ENCODE results near the gene CYTH2.
A peak's percentile ranks its signal among the peaks of the same experiment; 100 is the strongest.

CYTH2 gene

GRCh38 chr19:48466561-48467325 is 2.4 kb upstream of the CYTH2 start:
- H3K27me3 ChIP-seq (replicated peaks; ENCODE audit: control insufficient read depth, insufficient read depth, low read length, poor library complexity, severe bottlenecking), result no peaks in the 10 kb centered on the region
- H3K27ac ChIP-seq (ENCODE audit: insufficient read depth, low read length, poor library complexity, severe bottlenecking), result no peak overlapping the region
- no peak for DNase-seq
- H3K4me1 ChIP-seq (ENCODE audit: control insufficient read depth, insufficient read depth, low read length, poor library complexity, severe bottlenecking), result peaks cover 13% of the 10 kb centered on the region
- no peak overlapping the region for H3K4me3 ChIP-seq (ENCODE audit: insufficient read depth, low read depth, low read length, poor library complexity, severe bottlenecking)
- H3K9me3 ChIP-seq (ENCODE audit: control insufficient read depth, low read length), result no peaks in the 10 kb centered on the region
- peaks cover 17% of the 10 kb centered on the region for H3K36me3 ChIP-seq (ENCODE audit: control insufficient read depth, insufficient read depth, low read length)

DNA sequence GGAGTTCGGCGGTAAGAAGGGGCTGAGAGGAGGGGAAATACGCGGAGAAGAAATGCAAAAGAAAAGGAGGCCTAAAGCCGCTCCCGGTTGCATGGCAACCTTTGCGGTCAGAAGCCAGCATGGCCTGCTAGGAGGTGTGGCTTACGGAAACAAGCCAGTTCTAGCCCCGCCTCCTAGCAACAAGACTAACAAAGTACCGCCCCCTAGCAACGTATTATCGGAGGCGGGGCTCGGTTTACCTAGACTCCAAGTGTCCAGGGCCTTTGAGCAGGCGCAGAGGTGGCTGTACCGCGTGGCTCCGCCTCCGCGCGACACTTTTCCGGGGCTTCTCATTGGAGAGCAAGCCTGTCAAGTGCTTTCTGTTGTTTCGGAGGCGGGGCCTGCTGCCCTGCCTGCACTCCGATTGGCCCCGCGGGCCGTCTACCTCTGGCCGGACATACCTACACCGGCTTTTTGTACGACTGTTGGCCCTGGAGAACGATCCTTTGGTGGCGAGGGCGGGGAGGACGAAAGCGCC is 339 bp upstream of the CYTH2 start:
- Histone ChIP-seq H3K4me3 (ENCODE audit: insufficient read depth, low read depth, low read length, poor library complexity, severe bottlenecking) (peak overlapping the region; percentile 94), H3K27ac (ENCODE audit: insufficient read depth, low read length, poor library complexity, severe bottlenecking) (peak overlapping the region; percentile 86), H3K36me3 (ENCODE audit: control insufficient read depth, insufficient read depth, low read length) (peaks cover 35% of the 10 kb centered on the region), H3K9me3 (ENCODE audit: control insufficient read depth, low read length) (no peaks in the 10 kb centered on the region), H3K27me3 (replicated peaks; ENCODE audit: control insufficient read depth, insufficient read depth, low read length, poor library complexity, severe bottlenecking) (no peaks in the 10 kb centered on the region), H3K4me1 (ENCODE audit: control insufficient read depth, insufficient read depth, low read length, poor library complexity, severe bottlenecking) (peaks cover 13% of the 10 kb centered on the region)
- DNase-seq, result peak; percentile 100

- Histone ChIP-seq H3K36me3 (ENCODE audit: control insufficient read depth, insufficient read depth, low read length) (peaks cover 46% of the 10 kb centered on the region), H3K4me1 (ENCODE audit: control insufficient read depth, insufficient read depth, low read length, poor library complexity, severe bottlenecking) (peaks cover 13% of the 10 kb centered on the region), H3K27ac (ENCODE audit: insufficient read depth, low read length, poor library complexity, severe bottlenecking) (peak overlapping the region; percentile 86), H3K4me3 (ENCODE audit: insufficient read depth, low read depth, low read length, poor library complexity, severe bottlenecking) (peak overlapping the region; percentile 94), H3K27me3 (replicated peaks; ENCODE audit: control insufficient read depth, insufficient read depth, low read length, poor library complexity, severe bottlenecking) (no peaks in the 10 kb centered on the region), H3K9me3 (ENCODE audit: control insufficient read depth, low read length) (no peaks in the 10 kb centered on the region)
- DNase-seq, result no peak
Observed at GRCh38 chr19:48469934-48470680, 938 bp downstream of the CYTH2 start.

DNA sequence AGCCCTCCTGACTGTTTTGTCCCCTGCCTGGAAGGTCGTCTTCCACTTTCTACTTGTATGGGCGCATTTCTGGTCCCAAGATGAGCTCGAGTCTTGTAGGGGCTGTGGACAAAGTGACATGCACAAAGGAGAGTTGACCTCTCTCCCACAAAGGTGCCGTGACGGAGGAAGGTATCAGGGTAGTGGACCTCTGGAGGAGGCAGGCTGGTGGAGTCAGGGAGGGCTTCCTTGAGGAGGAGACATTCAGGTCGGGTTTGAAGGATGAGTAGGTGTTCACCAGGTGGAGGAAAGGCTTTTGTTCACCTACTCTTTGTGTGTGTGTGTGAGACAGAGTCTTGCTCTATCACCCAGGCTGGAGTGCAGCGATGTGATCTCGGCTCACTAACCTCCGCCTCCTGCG is 1.7 kb downstream of the CYTH2 start:
- no peak overlapping the region for H3K27ac ChIP-seq (ENCODE audit: insufficient read depth, low read length, poor library complexity, severe bottlenecking)
- peaks cover 52% of the 10 kb centered on the region for H3K36me3 ChIP-seq (ENCODE audit: control insufficient read depth, insufficient read depth, low read length)
- H3K4me1 ChIP-seq (ENCODE audit: control insufficient read depth, insufficient read depth, low read length, poor library complexity, severe bottlenecking), result peaks cover 13% of the 10 kb centered on the region
- H3K9me3 ChIP-seq (ENCODE audit: control insufficient read depth, low read length), result no peaks in the 10 kb centered on the region
- H3K27me3 ChIP-seq (replicated peaks; ENCODE audit: control insufficient read depth, insufficient read depth, low read length, poor library complexity, severe bottlenecking), result no peaks in the 10 kb centered on the region
- no peak overlapping the region for H3K4me3 ChIP-seq (ENCODE audit: insufficient read depth, low read depth, low read length, poor library complexity, severe bottlenecking)
- DNase-seq, result no peak

- no peak for DNase-seq
- Histone ChIP-seq H3K4me1 (ENCODE audit: control insufficient read depth, insufficient read depth, low read length, poor library complexity, severe bottlenecking) (peaks cover 13% of the 10 kb centered on the region), H3K9me3 (ENCODE audit: control insufficient read depth, low read length) (no peaks in the 10 kb centered on the region), H3K27ac (ENCODE audit: insufficient read depth, low read length, poor library complexity, severe bottlenecking) (no peak overlapping the region), H3K4me3 (ENCODE audit: insufficient read depth, low read depth, low read length, poor library complexity, severe bottlenecking) (no peak overlapping the region), H3K27me3 (replicated peaks; ENCODE audit: control insufficient read depth, insufficient read depth, low read length, poor library complexity, severe bottlenecking) (no peaks in the 10 kb centered on the region), H3K36me3 (ENCODE audit: control insufficient read depth, insufficient read depth, low read length) (peaks cover 59% of the 10 kb centered on the region)
Observed at GRCh38 chr19:48471836-48472235, 2.7 kb downstream of the CYTH2 start.

- no peak for DNase-seq
- Histone ChIP-seq H3K4me1 (ENCODE audit: control insufficient read depth, insufficient read depth, low read length, poor library complexity, severe bottlenecking) (peaks cover 10% of the 10 kb centered on the region), H3K4me3 (ENCODE audit: insufficient read depth, low read depth, low read length, poor library complexity, severe bottlenecking) (no peak overlapping the region), H3K36me3 (ENCODE audit: control insufficient read depth, insufficient read depth, low read length) (peaks cover 59% of the 10 kb centered on the region), H3K27me3 (replicated peaks; ENCODE audit: control insufficient read depth, insufficient read depth, low read length, poor library complexity, severe bottlenecking) (no peaks in the 10 kb centered on the region), H3K9me3 (ENCODE audit: control insufficient read depth, low read length) (no peaks in the 10 kb centered on the region), H3K27ac (ENCODE audit: insufficient read depth, low read length, poor library complexity, severe bottlenecking) (no peak overlapping the region)
Observed at GRCh38 chr19:48473161-48473966, 4.2 kb downstream of the CYTH2 start.

GRCh38 chr19:48474084-48474592 is 5.0 kb downstream of the CYTH2 start:
- Histone ChIP-seq H3K4me3 (ENCODE audit: insufficient read depth, low read depth, low read length, poor library complexity, severe bottlenecking) (no peak overlapping the region), H3K36me3 (ENCODE audit: control insufficient read depth, insufficient read depth, low read length) (peaks cover 59% of the 10 kb centered on the region), H3K27me3 (replicated peaks; ENCODE audit: control insufficient read depth, insufficient read depth, low read length, poor library complexity, severe bottlenecking) (no peaks in the 10 kb centered on the region), H3K4me1 (ENCODE audit: control insufficient read depth, insufficient read depth, low read length, poor library complexity, severe bottlenecking) (peaks cover 8% of the 10 kb centered on the region), H3K27ac (ENCODE audit: insufficient read depth, low read length, poor library complexity, severe bottlenecking) (no peak overlapping the region), H3K9me3 (ENCODE audit: control insufficient read depth, low read length) (no peaks in the 10 kb centered on the region)
- no peak for DNase-seq

- no peaks in the 10 kb centered on the region for H3K27me3 ChIP-seq (replicated peaks; ENCODE audit: control insufficient read depth, insufficient read depth, low read length, poor library complexity, severe bottlenecking)
- H3K4me3 ChIP-seq (ENCODE audit: insufficient read depth, low read depth, low read length, poor library complexity, severe bottlenecking), result no peak overlapping the region
- H3K4me1 ChIP-seq (ENCODE audit: control insufficient read depth, insufficient read depth, low read length, poor library complexity, severe bottlenecking), result peaks cover 5% of the 10 kb centered on the region
- no peak for DNase-seq
- H3K27ac ChIP-seq (ENCODE audit: insufficient read depth, low read length, poor library complexity, severe bottlenecking), result no peak overlapping the region
- peaks cover 54% of the 10 kb centered on the region for H3K36me3 ChIP-seq (ENCODE audit: control insufficient read depth, insufficient read depth, low read length)
- no peaks in the 10 kb centered on the region for H3K9me3 ChIP-seq (ENCODE audit: control insufficient read depth, low read length)
Observed at GRCh38 chr19:48475369-48476068, 6.3 kb downstream of the CYTH2 start.

DNA sequence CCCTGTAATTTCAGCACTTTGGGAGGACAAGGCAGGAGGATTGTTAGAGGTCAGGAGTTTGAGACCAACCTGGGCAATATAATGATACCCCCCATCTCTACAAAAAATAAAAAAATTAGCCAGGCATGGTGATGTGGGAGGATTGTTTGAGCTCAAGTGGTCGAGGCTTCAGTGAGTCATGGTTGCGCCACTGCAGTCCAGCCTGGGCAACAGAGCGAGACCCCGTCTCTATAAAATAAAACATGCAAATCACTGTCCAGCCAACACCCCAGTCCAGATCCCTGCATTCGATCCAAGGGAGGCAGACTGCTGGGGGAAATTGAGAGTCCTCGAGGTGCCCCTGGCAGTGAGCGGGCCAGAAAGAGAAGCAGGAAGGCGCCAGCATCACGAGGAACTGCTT is 7.0 kb downstream of the CYTH2 start:
- Histone ChIP-seq H3K4me3 (ENCODE audit: insufficient read depth, low read depth, low read length, poor library complexity, severe bottlenecking) (no peak overlapping the region), H3K27ac (ENCODE audit: insufficient read depth, low read length, poor library complexity, severe bottlenecking) (no peak overlapping the region), H3K4me1 (ENCODE audit: control insufficient read depth, insufficient read depth, low read length, poor library complexity, severe bottlenecking) (peaks cover 10% of the 10 kb centered on the region), H3K36me3 (ENCODE audit: control insufficient read depth, insufficient read depth, low read length) (peaks cover 47% of the 10 kb centered on the region), H3K9me3 (ENCODE audit: control insufficient read depth, low read length) (no peaks in the 10 kb centered on the region), H3K27me3 (replicated peaks; ENCODE audit: control insufficient read depth, insufficient read depth, low read length, poor library complexity, severe bottlenecking) (no peaks in the 10 kb centered on the region)
- DNase-seq, result no peak
